ENCODE measurements around the gene PJVK.
"Not testable (repeated sequence)": the region's sequence is repeated elsewhere in the genome, so short reads cannot be mapped to it uniquely, and the experiment has no call there.

PJVK gene, protein sequence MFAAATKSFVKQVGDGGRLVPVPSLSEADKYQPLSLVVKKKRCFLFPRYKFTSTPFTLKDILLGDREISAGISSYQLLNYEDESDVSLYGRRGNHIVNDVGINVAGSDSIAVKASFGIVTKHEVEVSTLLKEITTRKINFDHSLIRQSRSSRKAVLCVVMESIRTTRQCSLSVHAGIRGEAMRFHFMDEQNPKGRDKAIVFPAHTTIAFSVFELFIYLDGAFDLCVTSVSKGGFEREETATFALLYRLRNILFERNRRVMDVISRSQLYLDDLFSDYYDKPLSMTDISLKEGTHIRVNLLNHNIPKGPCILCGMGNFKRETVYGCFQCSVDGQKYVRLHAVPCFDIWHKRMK

DNA sequence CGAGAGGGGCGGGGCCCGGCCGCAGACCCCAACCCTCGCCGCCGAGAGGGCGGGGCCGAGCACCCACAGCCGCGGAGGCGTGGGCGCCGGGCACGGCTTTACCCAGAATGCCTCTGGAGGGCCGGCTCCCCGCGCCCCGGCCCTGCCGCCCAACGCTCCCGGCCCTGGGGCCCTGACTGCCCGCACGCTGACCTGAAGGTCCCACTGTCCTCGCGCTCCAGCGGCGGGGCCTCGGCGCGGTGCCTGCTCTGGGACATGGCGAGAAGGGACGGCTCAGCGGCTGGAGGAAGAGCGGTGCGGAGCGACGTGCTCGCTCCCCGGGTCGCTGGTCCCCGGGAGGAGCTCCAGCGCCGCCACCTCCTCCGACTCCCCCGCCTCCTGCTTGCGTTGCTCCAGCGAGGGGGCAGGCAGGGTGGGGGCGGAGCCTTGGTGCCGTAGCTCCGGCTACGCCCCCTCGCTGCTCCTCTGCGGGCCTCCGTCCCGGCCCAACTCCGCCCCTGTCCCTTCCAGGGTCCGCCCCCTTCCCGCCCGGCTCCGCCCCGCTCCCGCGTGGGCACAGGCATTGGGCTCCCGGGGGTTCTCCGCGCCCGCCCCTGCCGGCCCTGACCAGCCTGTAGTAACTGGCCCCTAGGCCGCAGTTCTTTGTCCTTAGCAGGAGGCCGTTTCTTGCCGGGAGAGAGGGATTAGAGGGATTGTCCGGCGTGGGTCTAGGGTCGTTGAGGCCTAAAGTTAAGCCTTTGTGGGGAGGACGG is at the start of gene PJVK, which contains the start of gene PRKRA:
TSS of gene PJVK (plus strand) at position 605 of the 752 bp plus-strand sequence. CDS start 2,032 bp downstream, outside the sequence.
TSS of gene PRKRA (minus strand) at position 402 of the 752 bp plus-strand sequence. CDS start at position 257, 145 bp downstream.
- peak; percentile 86 to 90 for DNase-seq (ENCODE audit: low read depth in 2 of 2, low spot score in 1 of 2)

- DNase-seq (ENCODE audit: low read depth in 2 of 2, low spot score in 1 of 2): no peak
These were observed 49.2 kb upstream of the PJVK start for GRCh38 chr2:178401994-178402437.

DNA sequence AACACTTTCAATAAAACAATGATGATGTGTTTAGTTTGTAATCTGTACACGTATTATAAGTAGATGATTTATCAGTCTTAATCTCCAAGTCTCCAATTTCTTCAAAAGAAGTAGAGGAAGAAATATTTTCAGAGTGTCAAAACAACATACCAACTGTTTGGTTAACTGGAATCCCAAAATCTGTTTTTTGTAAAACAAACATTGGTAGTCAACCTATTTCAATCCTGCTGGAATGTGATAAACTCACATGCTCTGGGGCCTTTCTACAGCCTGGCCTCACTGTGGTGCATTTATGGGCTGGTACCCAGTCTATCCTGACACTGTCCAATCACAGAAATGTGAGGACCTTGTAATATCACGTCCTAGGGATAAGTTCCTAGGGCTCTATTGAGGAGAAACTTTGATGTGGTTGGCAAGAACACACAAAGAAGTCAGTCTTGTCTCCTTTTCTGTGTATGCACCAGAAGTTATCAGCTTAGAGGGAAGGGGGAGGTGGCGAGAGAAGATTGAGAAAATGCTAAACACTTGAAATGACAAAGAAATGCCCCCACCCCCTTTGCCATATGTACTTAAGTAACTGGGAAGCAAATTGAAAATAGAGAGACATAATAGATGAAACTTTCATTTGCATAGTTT is 47.4 kb upstream of the PJVK start:
- no peak for DNase-seq (ENCODE audit: low read depth in 2 of 2, low spot score in 1 of 2)

DNA sequence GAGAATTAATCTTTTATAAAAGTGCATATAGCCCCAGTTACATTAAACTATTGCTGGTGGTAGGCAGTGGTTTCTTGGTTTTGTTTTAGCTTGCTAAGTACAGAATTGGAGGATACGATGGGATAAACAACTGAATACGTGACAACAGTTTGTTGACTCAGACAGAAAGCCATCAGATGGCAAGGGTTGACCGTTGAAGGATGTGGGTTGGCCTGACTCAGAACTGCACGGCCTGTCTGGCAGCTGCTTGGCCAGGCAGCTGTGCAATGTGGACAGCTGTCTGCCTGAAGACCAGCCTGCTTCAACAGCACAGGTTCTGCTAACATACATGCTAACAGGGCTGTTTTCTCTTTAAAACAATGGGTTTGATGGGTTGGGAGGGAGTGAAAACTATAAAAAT is 46.8 kb upstream of the PJVK start:
- DNase-seq (ENCODE audit: low read depth in 2 of 2, low spot score in 1 of 2): no peak

DNA sequence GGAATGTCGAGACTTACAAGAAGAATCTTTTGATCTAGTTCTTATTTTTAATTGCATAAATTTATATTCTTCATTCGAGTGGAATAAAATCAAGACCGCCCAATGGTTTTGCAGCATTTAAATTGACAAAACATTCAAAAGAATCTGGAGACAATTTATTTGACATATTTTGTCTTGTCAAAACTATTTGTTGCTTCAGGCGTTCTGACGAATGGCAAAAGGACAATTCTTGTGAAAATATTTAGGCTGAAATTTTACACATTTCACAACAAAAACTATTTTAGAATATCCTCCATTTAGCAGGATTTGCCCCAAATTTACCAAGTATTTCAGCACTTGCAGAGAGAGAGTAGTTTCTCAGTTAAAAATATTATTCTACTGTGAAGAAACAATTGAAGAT is 41.9 kb upstream of the PJVK start:
- no peak for DNase-seq (ENCODE audit: low read depth in 2 of 2, low spot score in 1 of 2)

GRCh38 chr2:178412047-178412446 is 39.1 kb upstream of the PJVK start:
- no peak for DNase-seq (ENCODE audit: low read depth in 2 of 2, low spot score in 1 of 2)

DNA sequence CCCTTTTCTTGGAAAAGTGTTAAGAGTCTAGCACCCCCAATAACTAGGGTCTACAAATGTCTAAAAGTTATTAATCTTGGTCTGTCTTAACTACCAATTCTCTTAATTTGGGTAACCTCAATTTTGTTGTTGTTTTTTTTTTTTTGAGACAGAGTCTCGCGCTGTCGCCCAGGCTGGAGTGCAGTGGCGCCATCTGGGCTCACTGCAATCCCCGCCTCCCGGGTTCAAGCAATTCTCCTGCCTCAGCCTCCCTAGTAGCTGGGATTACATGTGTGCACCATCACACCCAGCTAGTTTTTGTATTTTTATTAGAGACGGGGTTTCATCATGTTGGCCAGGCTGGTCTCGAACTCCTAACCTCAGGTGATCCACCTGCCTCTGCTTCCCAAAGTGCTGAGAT is 38.7 kb upstream of the PJVK start:
- not testable (repeated sequence) for DNase-seq (ENCODE audit: low read depth in 2 of 2, low spot score in 1 of 2)

- peak; percentile 48 to 59 for DNase-seq (ENCODE audit: low read depth in 2 of 2, low spot score in 1 of 2)
These were observed 37.5 kb upstream of the PJVK start for GRCh38 chr2:178413472-178414265.

DNA sequence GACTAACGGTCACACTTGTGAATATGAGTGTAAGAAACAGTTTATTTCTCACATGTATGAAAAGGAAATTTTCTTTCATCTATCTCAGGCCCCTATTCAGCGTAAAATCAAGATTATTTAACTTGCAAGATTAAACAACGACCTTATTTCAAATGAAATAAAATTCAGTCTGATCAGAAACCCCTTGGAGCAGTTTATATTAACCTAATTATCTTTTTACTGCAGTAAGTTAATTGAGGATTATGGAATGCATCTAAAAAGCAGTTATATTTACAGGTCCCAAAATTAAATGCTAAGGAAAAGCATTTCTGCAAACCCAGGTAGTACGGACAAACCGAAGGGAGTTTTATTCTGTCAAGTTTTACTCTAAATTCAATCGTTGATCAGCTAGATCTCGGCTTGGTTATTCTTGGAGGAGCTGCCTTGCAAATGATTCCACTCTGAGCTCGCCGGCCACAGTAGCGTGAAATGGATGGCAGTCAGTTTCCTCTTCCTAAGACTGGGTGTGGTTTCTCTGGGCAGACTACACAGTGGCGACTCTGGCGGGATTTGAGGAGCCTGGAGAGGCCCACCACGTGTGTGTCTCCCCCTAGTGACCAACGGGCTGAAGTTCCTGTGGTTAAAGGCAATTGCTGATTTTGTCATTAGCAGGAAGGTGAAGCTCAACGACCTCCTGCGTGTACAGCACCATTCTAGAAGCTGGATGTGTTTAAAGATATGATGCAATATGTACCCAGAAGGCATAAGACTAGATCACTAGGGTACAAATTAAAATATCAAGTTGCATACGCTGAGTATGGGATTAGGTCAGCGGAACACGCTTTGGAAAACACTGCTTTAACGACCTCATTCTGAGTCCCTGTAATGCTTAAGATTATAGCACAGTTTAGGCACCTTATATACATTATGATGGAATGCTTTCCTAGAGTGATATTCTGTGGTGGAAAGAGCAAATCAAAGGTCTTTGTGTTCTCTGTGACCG is 36.6 kb upstream of the PJVK start:
- DNase-seq (ENCODE audit: low read depth in 2 of 2, low spot score in 1 of 2): peak; percentile 36 to 45

- DNase-seq (ENCODE audit: low read depth in 2 of 2, low spot score in 1 of 2): no peak
These were observed 35.2 kb upstream of the PJVK start for GRCh38 chr2:178415979-178416378.

GRCh38 chr2:178417916-178418315 is 33.3 kb upstream of the PJVK start:
- DNase-seq (ENCODE audit: low read depth in 2 of 2, low spot score in 1 of 2): no peak

DNA sequence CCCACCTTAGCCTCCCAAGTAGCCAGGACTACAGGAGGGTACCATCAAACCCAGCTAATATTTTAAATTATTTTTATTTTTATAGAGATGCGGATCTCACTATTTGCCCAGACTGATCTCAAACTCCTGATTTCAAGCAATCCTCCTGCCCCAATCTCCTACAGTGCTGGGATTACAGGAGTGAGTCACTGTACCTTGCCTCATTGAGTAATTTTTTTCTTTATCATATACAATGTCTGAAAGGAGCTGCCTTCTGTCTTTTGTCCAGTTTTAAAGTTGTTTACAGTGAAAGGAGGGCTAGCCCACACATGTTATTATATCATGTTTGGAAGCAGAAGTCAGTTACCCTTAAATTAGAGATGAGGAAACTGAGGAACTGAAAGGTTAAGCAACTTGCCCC is 32.8 kb upstream of the PJVK start:
- DNase-seq (ENCODE audit: low read depth in 2 of 2, low spot score in 1 of 2): no peak

DNA sequence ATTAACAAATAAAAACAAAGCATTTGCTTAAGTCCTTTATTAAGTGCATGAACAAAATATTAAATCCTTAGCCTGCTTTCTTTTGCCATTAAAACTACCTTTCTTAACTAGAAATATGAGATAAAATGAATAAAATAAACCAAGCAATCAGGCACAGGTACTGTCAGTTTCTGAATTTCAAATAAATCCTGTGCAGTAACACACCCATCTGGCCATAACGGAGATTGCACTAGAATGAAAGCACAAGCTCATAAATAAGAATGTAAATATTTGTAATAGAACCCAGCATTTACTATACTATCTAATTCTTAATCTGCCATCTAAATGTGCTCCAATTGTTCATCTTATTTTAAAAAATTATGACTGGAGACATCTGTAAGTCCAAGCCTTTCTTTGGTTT is 32.1 kb upstream of the PJVK start:
- DNase-seq (ENCODE audit: low read depth in 2 of 2, low spot score in 1 of 2): no peak

DNA sequence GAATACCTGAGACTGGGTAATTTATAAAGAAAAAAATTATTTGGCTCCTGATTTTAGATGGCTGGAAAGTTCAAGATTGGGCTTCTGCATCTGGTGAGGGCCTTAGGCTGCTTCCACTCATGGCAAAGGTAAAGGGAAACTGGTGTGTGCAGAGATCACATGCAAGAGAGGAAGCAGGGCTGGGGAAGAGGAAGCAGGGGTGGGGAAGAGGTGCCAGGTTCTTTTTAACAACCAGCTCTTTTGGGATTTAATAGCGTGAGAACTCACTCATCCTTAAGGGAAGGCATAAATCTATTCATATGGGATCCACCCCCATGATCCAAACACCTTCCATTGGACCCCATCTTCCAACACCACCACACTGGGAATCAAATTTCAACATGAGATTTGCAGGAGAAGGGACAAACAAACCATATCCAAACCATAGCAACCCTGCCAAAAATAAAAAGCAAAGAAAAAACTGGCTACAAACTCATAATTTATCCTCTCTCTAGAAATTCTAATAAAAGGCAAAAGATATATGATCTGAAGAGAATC is 30.6 kb upstream of the PJVK start:
- DNase-seq (ENCODE audit: low read depth in 2 of 2, low spot score in 1 of 2): no peak

- no peak for DNase-seq (ENCODE audit: low read depth in 2 of 2, low spot score in 1 of 2)
These were observed 29.1 kb upstream of the PJVK start for GRCh38 chr2:178422097-178422496.

- not testable (repeated sequence) for DNase-seq (ENCODE audit: low read depth in 2 of 2, low spot score in 1 of 2)
These were observed 27.4 kb upstream of the PJVK start for GRCh38 chr2:178423746-178424145.

- no peak for DNase-seq (ENCODE audit: low read depth in 2 of 2, low spot score in 1 of 2)
These were observed 25.8 kb upstream of the PJVK start for GRCh38 chr2:178425255-178425827.

- no peak for DNase-seq (ENCODE audit: low read depth in 2 of 2, low spot score in 1 of 2)
These were observed 24.8 kb upstream of the PJVK start for GRCh38 chr2:178426388-178426787.

DNA sequence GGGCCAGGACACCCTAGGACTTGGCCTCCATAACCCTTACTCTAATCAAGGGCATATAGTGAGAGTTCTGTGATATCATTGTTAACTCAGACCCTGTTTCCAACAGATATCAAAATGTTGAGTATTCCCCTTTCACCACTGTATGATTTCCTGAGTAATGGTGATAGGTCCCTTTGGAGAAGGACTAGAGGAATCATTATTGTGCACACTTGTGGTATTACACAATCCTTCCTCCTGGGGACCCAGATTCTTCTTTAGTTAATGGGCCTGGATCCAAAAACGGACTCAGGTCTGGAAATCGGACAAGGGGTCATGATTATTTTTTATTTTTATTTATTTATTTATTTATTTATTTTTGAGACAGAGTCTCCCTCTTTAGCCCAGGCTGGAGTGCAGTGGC is 23.7 kb upstream of the PJVK start:
- no peak for DNase-seq (ENCODE audit: low read depth in 2 of 2, low spot score in 1 of 2)
